Measurements from ENCODE around the gene DCLK2.

Gene DCLK2

GRCh38 chr4:150078041-150078578 lies at the start of gene DCLK2:
Gene DCLK2 (plus strand): TSS chr4:150078445. CDS start chr4:150079028, 583 bp downstream.
- DNase-seq (ENCODE audit: low spot score) = peak; percentile 77

- no peak for DNase-seq (ENCODE audit: low spot score)
These were observed 45.7 kb upstream of the DCLK2 start for GRCh38 chr4:150032541-150032940.

GRCh38 chr4:150033081-150033480 lies 45.2 kb upstream of the DCLK2 start:
- no peak for DNase-seq (ENCODE audit: low spot score)

- DNase-seq (ENCODE audit: low spot score) = no peak
These were observed 44.3 kb upstream of the DCLK2 start for GRCh38 chr4:150033901-150034300.

GRCh38 chr4:150037251-150037856 lies 40.9 kb upstream of the DCLK2 start:
- DNase-seq (ENCODE audit: low spot score) = no peak

GRCh38 chr4:150038335-150039076 lies 39.7 kb upstream of the DCLK2 start:
- DNase-seq (ENCODE audit: low spot score) = no peak

- no peak for DNase-seq (ENCODE audit: low spot score)
These were observed 38.7 kb upstream of the DCLK2 start for GRCh38 chr4:150039274-150040127.

GRCh38 chr4:150044517-150044916 lies 33.7 kb upstream of the DCLK2 start:
- no peak for DNase-seq (ENCODE audit: low spot score)

- no peak for DNase-seq (ENCODE audit: low spot score)
These were observed 32.8 kb upstream of the DCLK2 start for GRCh38 chr4:150045410-150045809.

- DNase-seq (ENCODE audit: low spot score) = no peak
These were observed 31.5 kb upstream of the DCLK2 start for GRCh38 chr4:150046728-150047217.

GRCh38 chr4:150047546-150047945 lies 30.7 kb upstream of the DCLK2 start:
- DNase-seq (ENCODE audit: low spot score) = no peak

- no peak for DNase-seq (ENCODE audit: low spot score)
These were observed 28.6 kb upstream of the DCLK2 start for GRCh38 chr4:150049682-150050081.

- DNase-seq (ENCODE audit: low spot score) = no peak
These were observed 27.7 kb upstream of the DCLK2 start for GRCh38 chr4:150050566-150050965.

- DNase-seq (ENCODE audit: low spot score) = no peak
These were observed 27.1 kb upstream of the DCLK2 start for GRCh38 chr4:150051111-150051510.

- DNase-seq (ENCODE audit: low spot score) = no peak
These were observed 22.8 kb upstream of the DCLK2 start for GRCh38 chr4:150055467-150055866.

- DNase-seq (ENCODE audit: low spot score) = no peak
These were observed 21.7 kb upstream of the DCLK2 start for GRCh38 chr4:150056569-150056968.

- no peak for DNase-seq (ENCODE audit: low spot score)
These were observed 17.0 kb upstream of the DCLK2 start for GRCh38 chr4:150061086-150061776.

- no peak for DNase-seq (ENCODE audit: low spot score)
These were observed 15.1 kb upstream of the DCLK2 start for GRCh38 chr4:150063128-150063527.

GRCh38 chr4:150065740-150066139 lies 12.5 kb upstream of the DCLK2 start:
- no peak for DNase-seq (ENCODE audit: low spot score)

GRCh38 chr4:150067859-150068258 lies 10.4 kb upstream of the DCLK2 start:
- DNase-seq (ENCODE audit: low spot score) = no peak

- DNase-seq (ENCODE audit: low spot score) = no peak
These were observed 9.8 kb upstream of the DCLK2 start for GRCh38 chr4:150068300-150068960.
